ENCODE data around the gene KCNA3. TPM values are rescaled to one million over a fixed set of nuclear protein-coding genes. Genes with fewer than 3 reads are reported as not detected.

Gene KCNA3
- total RNA-seq, 1 donor from 2014 or later: 0.69 TPM

DNA sequence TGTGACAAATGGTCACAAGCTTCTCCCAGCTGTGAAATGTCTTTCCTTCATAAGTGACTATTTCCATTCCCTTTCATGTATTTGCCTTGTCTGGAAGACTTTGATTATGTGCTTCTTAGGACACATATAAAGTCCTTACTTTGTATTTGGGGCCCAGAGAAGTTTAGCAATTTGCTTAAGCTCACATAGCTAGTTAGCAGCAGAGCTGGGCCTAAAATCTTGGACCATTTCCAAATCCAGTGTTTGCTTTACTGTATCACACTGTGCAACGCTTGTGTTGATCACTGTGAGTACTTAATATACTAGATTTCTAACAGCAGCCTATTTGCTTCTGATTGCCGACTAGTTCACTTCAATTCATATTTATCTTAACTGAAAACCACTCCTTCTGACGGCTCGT lies 2.2 kb upstream of the KCNA3 start:
- Mint-ChIP-seq H3K9me3 (peaks cover 14% of the 10 kb centered on the region), H3K4me1 (peaks cover 26% of the 10 kb centered on the region), H3K27ac (no peak overlapping the region), H3K27me3 (ENCODE audit: insufficient read depth, low read depth) (peaks cover 34% of the 10 kb centered on the region), H3K4me3 (no peak overlapping the region), H3K36me3 (peaks cover 2% of the 10 kb centered on the region)
- H3K79me2 ChIP-seq (ENCODE audit: low read depth): no peaks in the 10 kb centered on the region
- TF ChIP-seq, protein P1, sequence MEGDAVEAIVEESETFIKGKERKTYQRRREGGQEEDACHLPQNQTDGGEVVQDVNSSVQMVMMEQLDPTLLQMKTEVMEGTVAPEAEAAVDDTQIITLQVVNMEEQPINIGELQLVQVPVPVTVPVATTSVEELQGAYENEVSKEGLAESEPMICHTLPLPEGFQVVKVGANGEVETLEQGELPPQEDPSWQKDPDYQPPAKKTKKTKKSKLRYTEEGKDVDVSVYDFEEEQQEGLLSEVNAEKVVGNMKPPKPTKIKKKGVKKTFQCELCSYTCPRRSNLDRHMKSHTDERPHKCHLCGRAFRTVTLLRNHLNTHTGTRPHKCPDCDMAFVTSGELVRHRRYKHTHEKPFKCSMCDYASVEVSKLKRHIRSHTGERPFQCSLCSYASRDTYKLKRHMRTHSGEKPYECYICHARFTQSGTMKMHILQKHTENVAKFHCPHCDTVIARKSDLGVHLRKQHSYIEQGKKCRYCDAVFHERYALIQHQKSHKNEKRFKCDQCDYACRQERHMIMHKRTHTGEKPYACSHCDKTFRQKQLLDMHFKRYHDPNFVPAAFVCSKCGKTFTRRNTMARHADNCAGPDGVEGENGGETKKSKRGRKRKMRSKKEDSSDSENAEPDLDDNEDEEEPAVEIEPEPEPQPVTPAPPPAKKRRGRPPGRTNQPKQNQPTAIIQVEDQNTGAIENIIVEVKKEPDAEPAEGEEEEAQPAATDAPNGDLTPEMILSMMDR (IDR thresholded peaks at IDR 0.05): no peak
- no peak for TF ChIP-seq EZH2phosphoT487 (IDR thresholded peaks at IDR 0.05)
- TF ChIP-seq EZH2 (IDR thresholded peaks at IDR 0.05): no peak
- H3K27ac ChIP-seq: no peak overlapping the region
- peaks cover 100% of the 10 kb centered on the region for H3K27me3 ChIP-seq
- no peaks in the 10 kb centered on the region for H3K9me3 ChIP-seq (ENCODE audit: low read depth)
- no peak overlapping the region for H3K9ac ChIP-seq
- no peaks in the 10 kb centered on the region for H3K36me3 ChIP-seq
- H3K4me2 ChIP-seq: no peak overlapping the region
- no peaks in the 10 kb centered on the region for H3K4me1 ChIP-seq
- no peaks in the 10 kb centered on the region for H4K20me1 ChIP-seq (ENCODE audit: low read depth)
- H2AFZ ChIP-seq (replicated peaks): no peak overlapping the region
- H3F3A ChIP-seq (ENCODE audit: low read depth): peaks cover 11% of the 10 kb centered on the region
- no peak for DNase-seq (ENCODE audit: low spot score)
- H3K4me3 ChIP-seq: no peak overlapping the region

GRCh38 chr1:110675060-110675791 lies 486 bp upstream of the KCNA3 start:
- H3K4me2 ChIP-seq: peak overlapping the region; percentile 83
- TF ChIP-seq EZH2phosphoT487 (IDR thresholded peaks at IDR 0.05): peak; percentile 25
- TF ChIP-seq, protein P1 (IDR thresholded peaks at IDR 0.05): no peak
- TF ChIP-seq EZH2 (IDR thresholded peaks at IDR 0.05): peak; percentile 56
- DNase-seq (ENCODE audit: low spot score): peak; percentile 45
- peaks cover 11% of the 10 kb centered on the region for H3F3A ChIP-seq (ENCODE audit: low read depth)
- Mint-ChIP-seq H3K9me3 (peaks cover 14% of the 10 kb centered on the region), H3K4me1 (peaks cover 39% of the 10 kb centered on the region), H3K27ac (no peak overlapping the region), H3K4me3 (peak overlapping the region; percentile 79), H3K27me3 (ENCODE audit: insufficient read depth, low read depth) (peaks cover 34% of the 10 kb centered on the region), H3K36me3 (peaks cover 2% of the 10 kb centered on the region)
- H3K4me1 ChIP-seq: no peaks in the 10 kb centered on the region
- peaks cover 100% of the 10 kb centered on the region for H3K27me3 ChIP-seq
- no peaks in the 10 kb centered on the region for H3K36me3 ChIP-seq
- H4K20me1 ChIP-seq (ENCODE audit: low read depth): no peaks in the 10 kb centered on the region
- peak overlapping the region; percentile 66 for H3K4me3 ChIP-seq
- no peaks in the 10 kb centered on the region for H3K79me2 ChIP-seq (ENCODE audit: low read depth)
- H3K9ac ChIP-seq: no peak overlapping the region
- no peaks in the 10 kb centered on the region for H3K9me3 ChIP-seq (ENCODE audit: low read depth)
- H2AFZ ChIP-seq (replicated peaks): peak overlapping the region; percentile 80
- H3K27ac ChIP-seq: no peak overlapping the region

DNA sequence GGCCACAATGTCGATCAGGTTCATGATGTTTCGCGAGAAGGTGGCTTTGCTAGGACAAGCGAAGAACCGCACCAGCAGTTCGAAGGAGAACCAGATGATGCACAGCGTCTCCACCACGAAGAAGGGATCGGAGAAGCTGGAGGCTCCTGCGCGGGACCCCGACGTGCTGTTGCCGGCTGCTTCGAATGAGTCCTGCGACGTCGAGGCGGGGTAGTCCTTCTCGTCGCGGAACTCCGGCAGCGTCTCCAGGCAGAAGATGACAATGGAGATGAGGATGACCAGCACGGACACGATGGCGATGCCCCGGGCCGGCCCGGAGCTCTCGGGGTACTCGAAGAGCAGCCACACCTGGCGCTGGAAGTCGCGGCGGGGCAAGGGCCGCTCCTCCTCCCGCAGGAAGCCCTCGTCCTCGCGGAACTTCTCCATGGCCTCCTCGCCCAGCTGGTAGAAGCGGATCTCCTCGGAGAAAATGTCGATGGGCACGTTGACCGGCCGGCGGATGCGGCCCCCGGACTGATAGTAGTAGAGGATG lies 869 bp downstream of the KCNA3 start:
- H3K36me3 Mint-ChIP-seq: peaks cover 2% of the 10 kb centered on the region
- Histone ChIP-seq H3K36me3 (no peaks in the 10 kb centered on the region), H2AFZ (replicated peaks) (peak overlapping the region; percentile 80), H3K4me3 (peak overlapping the region; percentile 66), H3K79me2 (ENCODE audit: low read depth) (no peaks in the 10 kb centered on the region), H3K4me2 (peak overlapping the region; percentile 83), H4K20me1 (ENCODE audit: low read depth) (no peaks in the 10 kb centered on the region), H3K27ac (no peak overlapping the region), H3K9me3 (ENCODE audit: low read depth) (no peaks in the 10 kb centered on the region), H3K4me1 (no peaks in the 10 kb centered on the region), H3K9ac (no peak overlapping the region), H3K27me3 (peaks cover 100% of the 10 kb centered on the region), H3F3A (ENCODE audit: low read depth) (peaks cover 11% of the 10 kb centered on the region)
- H3K4me3 Mint-ChIP-seq: peak overlapping the region; percentile 87
- TF ChIP-seq EZH2 (IDR thresholded peaks at IDR 0.05) (peak; percentile 78), EZH2phosphoT487 (IDR thresholded peaks at IDR 0.05) (no peak)
- TF ChIP-seq, protein P1 (IDR thresholded peaks at IDR 0.05): no peak
- peaks cover 39% of the 10 kb centered on the region for H3K4me1 Mint-ChIP-seq
- peaks cover 32% of the 10 kb centered on the region for H3K27me3 Mint-ChIP-seq (ENCODE audit: insufficient read depth, low read depth)
- no peak for DNase-seq (ENCODE audit: low spot score)
- peaks cover 12% of the 10 kb centered on the region for H3K9me3 Mint-ChIP-seq
- H3K27ac Mint-ChIP-seq: no peak overlapping the region
